Stimulated activated naive CD8-positive, alpha-beta T cell treated with anti-CD3 and anti-CD28 coated beads, Interleukin-15, amount 100 ng/mL, for 72 hours (primary cell): Measurements from ENCODE around the gene OXNAD1.
A peak's percentile ranks its signal among the peaks of the same experiment; 100 is the strongest.

ENCODE experiments used
- ATAC-seq: fragments of 150-1000 bp; cut with Tn5 transposase; 2 replicates; pipeline ENCODE4 v1.10.0; 2021; ENCODE audit warnings: mild to moderate bottlenecking, moderate library complexity
- DNase-seq, 2 donors: peaks; one replicate each; pipeline ENCODE4 v3.0.0; 2021 to 2022
- H3K27ac Mint-ChIP-seq, 2 donors: one replicate each; pipeline ENCODE4 v1.8.0; 2022; ENCODE audit warnings: mild to moderate bottlenecking in 2 of 2, mixed read lengths in 2 of 2, moderate library complexity in 2 of 2
- H3K27me3 Mint-ChIP-seq: one replicate; pipeline ENCODE4 v1.8.0; 2022; ENCODE audit warnings: mixed read lengths
- H3K4me1 Mint-ChIP-seq: one replicate; pipeline ENCODE4 v1.8.0; 2022; ENCODE audit warnings: mild to moderate bottlenecking, mixed read lengths
- H3K4me3 Mint-ChIP-seq, 2 donors: one replicate each; pipeline ENCODE4 v1.8.0; 2022; ENCODE audit warnings: mild to moderate bottlenecking in 2 of 2, mixed read lengths in 2 of 2, moderate library complexity in 1 of 2
- H3K9me3 Mint-ChIP-seq, 2 donors: one replicate each; pipeline ENCODE4 v1.8.0; 2022; ENCODE audit warnings: mixed read lengths in 2 of 2

OXNAD1 gene

GRCh38 chr3:16264708-16265454 lies at the start of gene OXNAD1, which contains the start of gene DPH3:
Gene OXNAD1 (plus strand): TSS chr3:16265212. CDS start chr3:16270953, 5,741 bp downstream.
Gene DPH3 (minus strand): TSS chr3:16264943. CDS start chr3:16264876, 67 bp downstream.
- Mint-ChIP-seq H3K4me3 (peak within 1 kb of the TSS; percentile 88 to 93), H3K27me3 (no peaks in the 10 kb centered on the region), H3K4me1 (peaks cover 28% of the 10 kb centered on the region), H3K27ac (peak within 1 kb of the TSS; percentile 97 to 98), H3K9me3 (no peaks in the 10 kb centered on the region)
- DNase-seq (peak; percentile 98 to 99), ATAC-seq (peak; percentile 99)

GRCh38 chr3:16216373-16216935 lies 48.6 kb upstream of the OXNAD1 start:
- Mint-ChIP-seq H3K27ac (no peak overlapping the region), H3K9me3 (no peaks in the 10 kb centered on the region), H3K4me3 (no peak overlapping the region), H3K27me3 (no peaks in the 10 kb centered on the region), H3K4me1 (peaks cover under 1% of the 10 kb centered on the region)
- DNase-seq (no peak), ATAC-seq (no peak)

GRCh38 chr3:16219777-16220176 lies 45.2 kb upstream of the OXNAD1 start:
- ATAC-seq, result no peak
- Mint-ChIP-seq H3K9me3 (no peaks in the 10 kb centered on the region), H3K27ac (no peak overlapping the region), H3K4me3 (no peak overlapping the region), H3K4me1 (no peaks in the 10 kb centered on the region), H3K27me3 (no peaks in the 10 kb centered on the region)
- no peak for DNase-seq

- no peak overlapping the region for H3K4me3 Mint-ChIP-seq
- H3K27ac Mint-ChIP-seq, result no peak overlapping the region
- no peaks in the 10 kb centered on the region for H3K4me1 Mint-ChIP-seq
- DNase-seq, result no peak
- ATAC-seq, result no peak
- H3K9me3 Mint-ChIP-seq, result no peaks in the 10 kb centered on the region
- no peaks in the 10 kb centered on the region for H3K27me3 Mint-ChIP-seq
Measured at GRCh38 chr3:16221990-16222389, 43.0 kb upstream of the OXNAD1 start.

- no peaks in the 10 kb centered on the region for H3K27me3 Mint-ChIP-seq
- no peak overlapping the region for H3K4me3 Mint-ChIP-seq
- no peaks in the 10 kb centered on the region for H3K4me1 Mint-ChIP-seq
- H3K9me3 Mint-ChIP-seq, result no peaks in the 10 kb centered on the region
- H3K27ac Mint-ChIP-seq, result no peak overlapping the region
- no peak for DNase-seq
- ATAC-seq, result no peak
Measured at GRCh38 chr3:16222547-16222946, 42.5 kb upstream of the OXNAD1 start.

- Mint-ChIP-seq H3K9me3 (no peaks in the 10 kb centered on the region), H3K4me3 (no peak overlapping the region), H3K27me3 (no peaks in the 10 kb centered on the region), H3K4me1 (no peaks in the 10 kb centered on the region), H3K27ac (no peak overlapping the region)
- DNase-seq (no peak), ATAC-seq (no peak)
Measured at GRCh38 chr3:16224325-16224724, 40.7 kb upstream of the OXNAD1 start.

- ATAC-seq (no peak), DNase-seq (no peak)
- Mint-ChIP-seq H3K4me1 (no peaks in the 10 kb centered on the region), H3K27ac (no peak overlapping the region), H3K27me3 (no peaks in the 10 kb centered on the region), H3K9me3 (no peaks in the 10 kb centered on the region), H3K4me3 (no peak overlapping the region)
Measured at GRCh38 chr3:16227566-16227965, 37.4 kb upstream of the OXNAD1 start.

GRCh38 chr3:16229681-16230080 lies 35.3 kb upstream of the OXNAD1 start:
- Mint-ChIP-seq H3K27me3 (no peaks in the 10 kb centered on the region), H3K4me1 (no peaks in the 10 kb centered on the region), H3K27ac (no peak overlapping the region), H3K9me3 (no peaks in the 10 kb centered on the region), H3K4me3 (no peak overlapping the region)
- DNase-seq (no peak), ATAC-seq (no peak)

- H3K4me3 Mint-ChIP-seq, result no peak overlapping the region
- no peaks in the 10 kb centered on the region for H3K9me3 Mint-ChIP-seq
- H3K27ac Mint-ChIP-seq, result no peak overlapping the region
- DNase-seq (no peak), ATAC-seq (no peak)
- no peaks in the 10 kb centered on the region for H3K4me1 Mint-ChIP-seq
- H3K27me3 Mint-ChIP-seq, result no peaks in the 10 kb centered on the region
Measured at GRCh38 chr3:16231983-16232382, 33.0 kb upstream of the OXNAD1 start.

- no peaks in the 10 kb centered on the region for H3K4me1 Mint-ChIP-seq
- H3K9me3 Mint-ChIP-seq, result no peaks in the 10 kb centered on the region
- H3K27me3 Mint-ChIP-seq, result no peaks in the 10 kb centered on the region
- H3K4me3 Mint-ChIP-seq, result no peak overlapping the region
- no peak overlapping the region for H3K27ac Mint-ChIP-seq
- ATAC-seq (no peak), DNase-seq (no peak)
Measured at GRCh38 chr3:16233806-16234205, 31.2 kb upstream of the OXNAD1 start.

GRCh38 chr3:16234281-16234680 lies 30.7 kb upstream of the OXNAD1 start:
- no peaks in the 10 kb centered on the region for H3K4me1 Mint-ChIP-seq
- no peak for ATAC-seq

GRCh38 chr3:16236030-16236639 lies 28.9 kb upstream of the OXNAD1 start:
- no peak overlapping the region for H3K4me3 Mint-ChIP-seq
- H3K27me3 Mint-ChIP-seq, result no peaks in the 10 kb centered on the region
- ATAC-seq, result no peak
- no peak for DNase-seq
- H3K27ac Mint-ChIP-seq, result no peak overlapping the region
- H3K9me3 Mint-ChIP-seq, result no peaks in the 10 kb centered on the region
- H3K4me1 Mint-ChIP-seq, result peaks cover 9% of the 10 kb centered on the region

More at GRCh38 chr3:16234281-16234680, 30.7 kb upstream of the OXNAD1 start:
- DNase-seq, result no peak
- Mint-ChIP-seq H3K4me3 (no peak overlapping the region), H3K9me3 (no peaks in the 10 kb centered on the region), H3K27ac (no peak overlapping the region), H3K27me3 (no peaks in the 10 kb centered on the region)

GRCh38 chr3:16236856-16237393 lies 28.1 kb upstream of the OXNAD1 start:
- no peaks in the 10 kb centered on the region for H3K9me3 Mint-ChIP-seq
- peaks cover 9% of the 10 kb centered on the region for H3K4me1 Mint-ChIP-seq
- H3K4me3 Mint-ChIP-seq, result no peak overlapping the region
- H3K27me3 Mint-ChIP-seq, result no peaks in the 10 kb centered on the region
- ATAC-seq, result no peak
- DNase-seq, result no peak
- H3K27ac Mint-ChIP-seq, result no peak overlapping the region

GRCh38 chr3:16239086-16239770 lies 25.8 kb upstream of the OXNAD1 start:
- Mint-ChIP-seq H3K27ac (peak overlapping the region in 1 of 2 donors; percentile 50), H3K4me3 (no peak overlapping the region), H3K9me3 (no peaks in the 10 kb centered on the region), H3K4me1 (peaks cover 14% of the 10 kb centered on the region), H3K27me3 (no peaks in the 10 kb centered on the region)
- no peak for DNase-seq
- no peak for ATAC-seq

- Mint-ChIP-seq H3K4me3 (no peak overlapping the region), H3K9me3 (no peaks in the 10 kb centered on the region), H3K27ac (no peak overlapping the region), H3K27me3 (no peaks in the 10 kb centered on the region), H3K4me1 (peaks cover 14% of the 10 kb centered on the region)
- no peak for ATAC-seq
- DNase-seq, result no peak
Measured at GRCh38 chr3:16239780-16240179, 25.2 kb upstream of the OXNAD1 start.
